DMS79 (cell line): Measurements from ENCODE around the gene IL20RB.
"Not testable (repeated sequence)": the region's sequence is repeated elsewhere in the genome, so short reads cannot be mapped to it uniquely, and the experiment has no call there.

Experiments
- DNase-seq: peaks from one replicate; lab custom pipeline; 2025; lab: John Stamatoyannopoulos, UW

IL20RB gene

DNA sequence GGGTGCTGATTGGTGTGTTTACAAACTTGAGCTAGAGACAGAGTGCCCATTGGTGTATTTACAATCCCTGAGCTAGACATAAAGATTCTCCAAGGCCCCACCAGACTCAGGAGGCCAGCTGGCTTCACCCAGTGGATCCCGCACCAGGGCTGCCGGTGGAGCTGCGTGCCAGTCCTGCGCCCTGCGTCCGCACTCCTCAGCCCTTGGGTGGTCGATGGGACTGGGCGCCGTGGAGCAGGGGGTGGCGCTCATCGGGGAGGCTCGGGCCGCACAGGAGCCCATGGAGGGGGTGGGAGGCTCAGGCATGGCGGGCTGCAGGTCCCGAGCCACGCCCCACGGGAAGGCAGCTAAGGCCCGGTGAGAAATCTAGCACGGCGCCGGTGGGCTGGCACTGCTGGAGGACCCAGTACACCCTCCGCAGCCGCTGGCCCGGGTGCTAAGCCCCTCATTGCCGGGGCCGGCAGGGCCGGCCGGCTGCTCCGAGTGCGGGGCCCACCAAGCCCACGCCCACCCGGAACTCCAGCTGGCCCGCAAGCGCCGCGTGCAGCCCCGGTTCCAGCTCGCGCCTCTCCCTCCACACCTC is 29.7 kb downstream of the IL20RB start:
- DNase-seq, result not testable (repeated sequence)

GRCh38 chr3:136988651-136989050 is 30.9 kb downstream of the IL20RB start:
- DNase-seq, result no peak

DNA sequence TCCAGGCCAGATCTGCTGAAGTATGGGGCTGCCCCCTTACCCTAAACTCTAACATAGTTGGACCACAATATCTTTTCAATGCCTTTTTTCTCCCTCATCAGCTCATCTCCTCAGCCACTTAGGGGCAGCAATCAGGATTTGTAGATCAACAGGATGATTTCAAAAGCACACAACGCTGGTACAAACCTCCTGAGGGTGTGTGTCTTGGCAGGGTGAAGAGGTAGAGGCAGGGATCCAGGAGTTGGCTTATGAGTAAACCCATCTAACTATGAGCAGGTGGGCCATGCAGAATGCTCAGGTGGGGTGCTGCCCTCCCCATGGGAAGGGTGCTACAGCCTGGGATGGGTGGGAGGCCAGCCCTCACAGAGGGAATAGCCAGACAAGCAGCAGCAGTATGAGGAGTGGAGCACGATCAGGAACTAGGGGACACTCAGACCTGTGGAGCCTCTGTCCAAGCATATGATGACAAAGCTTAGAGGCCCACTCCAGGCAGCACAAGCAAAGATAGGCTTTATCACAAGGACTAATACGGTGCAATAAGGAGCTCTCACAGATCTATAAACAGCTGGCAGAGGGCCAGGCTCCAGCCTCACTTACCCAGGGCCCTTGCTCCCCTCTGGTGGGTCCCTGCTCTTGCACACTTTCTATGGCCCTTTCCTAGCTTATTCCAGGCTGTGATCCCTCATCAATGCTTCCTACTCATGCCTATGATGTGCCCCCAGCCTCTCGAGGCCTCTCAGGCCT is 32.2 kb downstream of the IL20RB start:
- DNase-seq, result no peak

DNA sequence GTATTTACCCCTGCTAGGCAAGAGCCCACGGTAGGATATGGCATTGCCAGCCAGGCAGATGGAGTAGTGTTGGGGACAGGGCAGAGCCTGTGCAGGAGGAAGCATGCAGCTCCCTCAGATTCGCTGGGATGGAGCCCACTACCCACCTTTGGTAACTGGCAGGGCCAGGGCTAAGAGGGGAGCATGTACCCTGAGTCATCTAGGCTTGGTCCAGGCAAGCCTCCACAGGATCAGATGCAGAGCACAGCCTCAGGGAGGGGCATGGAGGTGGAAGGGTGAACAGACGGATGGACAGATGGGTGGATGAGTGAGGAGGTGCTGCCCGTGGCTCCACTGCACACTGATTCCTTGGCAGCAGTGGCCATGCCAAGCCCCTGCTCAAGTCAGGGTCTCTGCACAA is 33.0 kb downstream of the IL20RB start:
- DNase-seq, result no peak

- DNase-seq, result no peak
Measured at GRCh38 chr3:136992115-136992514, 34.3 kb downstream of the IL20RB start.

DNA sequence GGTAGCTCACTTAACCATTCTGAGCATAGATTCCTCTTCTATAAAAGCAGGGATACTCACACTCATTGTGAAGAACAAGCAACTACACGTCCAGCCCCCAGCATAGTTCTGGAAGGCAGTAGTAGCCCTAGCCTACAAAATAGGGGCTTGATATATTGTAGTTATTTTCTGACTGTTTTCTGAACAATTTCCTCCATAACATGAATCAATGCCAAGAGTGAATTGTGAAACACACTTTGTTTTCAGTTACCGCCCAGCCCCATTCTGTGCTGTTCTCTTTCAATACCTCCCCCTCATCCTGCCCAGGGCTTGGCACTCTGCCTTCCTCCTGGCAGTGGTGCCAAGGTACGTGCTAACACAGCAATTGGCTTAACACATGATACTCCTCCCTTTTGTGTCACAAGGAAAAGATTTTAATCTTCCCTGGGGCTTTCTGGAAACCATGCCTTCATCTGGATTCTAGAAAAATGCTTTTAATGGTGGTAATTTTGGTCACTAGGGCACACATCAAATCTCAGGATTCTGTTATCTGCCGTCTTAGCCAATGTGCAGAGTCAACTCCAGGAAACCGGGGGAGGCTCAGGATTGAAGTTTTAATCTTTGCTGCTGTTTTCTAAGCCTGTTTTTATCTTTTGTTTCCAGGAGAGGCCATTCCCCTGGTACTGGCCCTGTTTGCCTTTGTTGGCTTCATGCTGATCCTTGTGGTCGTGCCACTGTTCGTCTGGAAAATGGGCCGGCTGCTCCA is 37.2 kb downstream of the IL20RB start:
- DNase-seq, result no peak

- DNase-seq, result no peak
Measured at GRCh38 chr3:136995652-136996051, 37.9 kb downstream of the IL20RB start.

DNA sequence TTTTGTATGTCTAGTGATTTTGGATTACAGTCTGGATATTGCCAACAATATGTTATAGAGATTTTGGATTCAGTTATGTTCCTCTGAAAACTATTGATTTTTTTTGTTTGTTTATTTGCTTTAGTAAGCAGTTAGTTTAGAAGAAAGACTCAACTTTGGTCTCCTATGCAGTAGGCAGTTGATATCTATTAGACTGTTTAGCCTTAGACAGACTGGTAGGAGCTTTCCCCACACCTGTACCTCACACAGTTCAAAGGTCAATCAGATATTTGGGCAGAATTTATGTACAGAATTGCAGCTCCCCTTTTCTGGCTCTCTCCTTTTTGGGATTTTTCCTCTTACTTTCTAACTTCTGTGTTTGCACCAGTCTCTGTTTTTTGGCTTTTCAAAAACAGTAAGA is 42.3 kb downstream of the IL20RB start:
- DNase-seq, result no peak

DNA sequence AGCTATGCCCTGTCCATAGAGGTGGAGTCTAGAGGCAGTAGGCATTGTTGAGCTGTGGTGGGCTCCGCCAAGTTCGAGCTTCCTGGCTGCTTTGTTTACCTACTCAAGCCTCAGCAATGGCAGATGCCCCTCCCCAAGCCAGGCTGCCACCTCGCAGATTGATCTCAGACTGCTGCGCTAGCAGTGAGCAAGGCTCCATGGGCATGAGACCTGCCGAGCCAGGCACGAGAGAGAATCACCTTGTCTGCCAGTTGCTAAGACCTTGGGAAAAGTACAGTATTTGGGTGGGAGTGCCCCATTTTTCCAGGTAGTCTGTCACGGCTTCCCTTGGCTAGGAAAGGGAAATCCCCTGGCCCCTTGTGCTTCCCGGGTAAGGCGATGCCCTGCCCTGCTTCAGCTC is 49.6 kb downstream of the IL20RB start:
- DNase-seq, result not testable (repeated sequence)

DNA sequence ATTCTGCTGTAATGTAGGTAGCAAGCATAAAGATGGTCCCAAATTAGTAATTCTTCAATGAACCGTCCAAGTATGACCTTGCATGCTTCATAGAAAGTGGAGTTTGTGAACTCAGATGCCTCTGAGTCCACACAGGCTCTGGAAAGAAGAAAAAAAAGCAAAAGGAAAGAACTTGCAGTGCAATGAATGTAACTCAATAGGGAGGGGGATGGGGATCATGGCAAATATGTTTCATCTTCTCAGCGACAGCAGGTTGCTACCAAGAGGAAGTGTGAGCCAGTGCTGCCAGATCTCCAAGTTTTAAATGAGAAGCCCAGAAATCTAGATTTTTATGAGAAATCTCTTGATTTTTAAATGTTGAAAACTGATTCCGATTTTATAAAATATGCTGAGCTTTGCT is 50.3 kb downstream of the IL20RB start:
- DNase-seq, result no peak

DNA sequence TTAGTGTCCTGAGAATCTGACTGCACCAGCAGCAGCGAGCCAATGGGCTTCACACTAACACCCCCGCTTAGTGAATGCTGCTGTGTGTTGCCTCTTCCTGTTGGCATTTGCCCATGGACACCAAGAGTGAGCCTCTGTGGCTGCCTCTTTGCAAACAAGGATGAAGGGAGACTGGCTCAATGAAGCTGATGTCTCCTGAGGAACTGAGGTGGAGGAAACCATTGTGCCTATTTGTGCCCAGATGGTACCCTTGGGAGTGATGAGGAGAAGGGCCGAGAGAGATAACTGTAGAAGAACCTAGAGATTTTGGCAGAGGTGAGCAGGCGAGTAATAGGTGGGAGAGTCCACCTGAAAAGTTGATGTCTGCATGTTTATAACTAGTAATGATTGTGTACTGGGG is 51.2 kb downstream of the IL20RB start:
- DNase-seq, result no peak

GRCh38 chr3:137010137-137010536 is 52.4 kb downstream of the IL20RB start:
- no peak for DNase-seq

GRCh38 chr3:137011153-137011552 is 53.4 kb downstream of the IL20RB start:
- DNase-seq, result no peak

DNA sequence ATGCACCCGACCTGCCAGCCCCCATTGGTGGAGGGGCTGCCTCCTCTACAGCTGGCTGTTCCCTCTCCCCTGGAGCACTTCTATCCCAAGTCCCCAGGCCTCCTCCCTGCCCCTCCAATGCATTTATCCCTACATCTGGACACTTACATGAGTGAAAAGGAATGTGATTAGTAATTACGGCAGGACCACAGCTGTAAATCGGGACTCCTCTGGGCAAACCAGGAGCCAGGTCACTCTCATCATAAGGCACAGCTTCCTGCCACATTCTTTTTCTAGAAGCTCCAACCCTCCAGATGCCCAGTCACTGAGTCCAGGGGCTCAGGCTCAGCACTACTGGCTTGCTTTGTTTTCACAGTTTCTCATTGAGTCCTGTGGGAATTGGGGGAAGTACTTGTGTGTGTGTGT is 54.3 kb downstream of the IL20RB start:
- no peak for DNase-seq

GRCh38 chr3:137013951-137014688 is 56.3 kb downstream of the IL20RB start:
- peak; percentile 63 for DNase-seq

- DNase-seq, result not testable (repeated sequence)
Measured at GRCh38 chr3:137017316-137017715, 59.5 kb downstream of the IL20RB start.

GRCh38 chr3:137020315-137020714 is 62.5 kb downstream of the IL20RB start:
- DNase-seq, result no peak

- no peak for DNase-seq
Measured at GRCh38 chr3:137020888-137021287, 63.1 kb downstream of the IL20RB start.

DNA sequence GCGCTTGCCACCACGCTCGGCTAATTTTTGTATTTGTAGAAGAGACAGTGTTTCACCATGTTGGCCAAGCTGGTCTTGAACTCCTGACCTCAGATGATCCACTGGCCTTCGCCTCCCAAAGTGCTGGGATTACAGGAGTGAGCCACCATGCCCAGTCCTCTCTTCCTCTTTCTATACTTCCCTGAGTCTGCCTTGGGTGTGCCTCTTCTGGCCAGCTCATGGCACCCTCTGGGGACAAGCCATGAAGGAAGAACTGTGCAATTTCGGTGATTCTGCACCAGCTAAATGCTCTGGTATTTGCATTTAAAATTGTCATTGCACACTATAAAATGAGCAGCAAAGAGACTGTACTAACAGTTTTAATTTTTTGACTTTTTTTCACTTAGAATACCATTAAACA is 66.6 kb downstream of the IL20RB start:
- no peak for DNase-seq

- no peak for DNase-seq
Measured at GRCh38 chr3:137026701-137027100, 68.9 kb downstream of the IL20RB start.

- peak; percentile 68 for DNase-seq
Measured at GRCh38 chr3:137032465-137033120, 74.8 kb downstream of the IL20RB start.

DNA sequence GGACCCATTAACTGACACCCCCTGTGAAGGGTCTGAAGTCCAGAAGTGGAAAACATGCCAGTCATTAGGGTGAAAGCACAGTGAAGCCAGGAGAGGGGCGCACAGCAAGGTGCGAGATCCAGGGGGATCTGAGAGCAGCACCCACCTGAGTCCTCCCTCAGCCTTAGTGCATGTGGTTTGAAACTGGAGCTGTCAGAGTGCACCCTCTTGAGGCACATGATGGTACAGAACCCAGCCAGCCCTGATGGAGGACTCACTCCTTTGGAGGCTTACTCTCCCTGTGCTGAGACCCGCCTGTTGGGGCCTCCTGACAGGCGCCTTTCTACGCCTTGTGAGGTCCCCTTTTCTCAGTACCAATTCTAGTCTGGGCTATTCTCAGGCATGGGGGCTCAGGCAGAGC is 77.8 kb downstream of the IL20RB start:
- DNase-seq, result no peak
